H9 (cell line): ENCODE results near the gene WIZ. TPM values are rescaled to one million over a fixed set of nuclear protein-coding genes. Genes with fewer than 3 reads are reported as not detected.
A peak's percentile ranks its signal among the peaks of the same experiment; 100 is the strongest.

Experiments used
- DNase-seq: peaks from one replicate; pipeline ENCODE4 v3.0.0-alpha.2; 2017
- H2AFZ ChIP-seq: one replicate; pipeline ENCODE4 v1.6.1; 2013; ENCODE audit warnings: mild to moderate bottlenecking, low read length, control low read depth, moderate library complexity
- H2AK5ac ChIP-seq: 2 replicates; pipeline ENCODE4 v1.6.1; 2013; ENCODE audit warnings: low read length, control low read depth, mixed read lengths; ENCODE audit not compliant: insufficient read length
- H2BK120ac ChIP-seq: one replicate; pipeline ENCODE4 v1.6.1; 2013; ENCODE audit warnings: low read depth, mild to moderate bottlenecking, low read length, control low read depth, inconsistent platforms; ENCODE audit not compliant: poor library complexity, severe bottlenecking
- H2BK12ac ChIP-seq: 2 replicates; pipeline ENCODE4 v1.6.1; 2013; ENCODE audit warnings: low read length, control low read depth, mixed read lengths, low read depth; ENCODE audit not compliant: insufficient read length
- H2BK15ac ChIP-seq: 2 replicates; pipeline ENCODE4 v1.6.1; 2013; ENCODE audit warnings: low read depth, low read length, control low read depth
- H2BK20ac ChIP-seq: one replicate; pipeline ENCODE4 v1.6.1; 2013; ENCODE audit warnings: low read depth, mild to moderate bottlenecking, low read length, control low read depth, inconsistent platforms; ENCODE audit not compliant: poor library complexity, severe bottlenecking
- H2BK5ac ChIP-seq: 2 replicates; pipeline ENCODE4 v1.6.1; 2013; ENCODE audit warnings: low read length, control low read depth, mixed read lengths; ENCODE audit not compliant: insufficient read length
- H3K14ac ChIP-seq: 2 replicates; pipeline ENCODE4 v1.6.1; 2013; ENCODE audit warnings: low read length, control low read depth; ENCODE audit not compliant: insufficient read depth
- H3K18ac ChIP-seq: 2 replicates; pipeline ENCODE4 v1.6.1; 2013; ENCODE audit warnings: low read depth, mild to moderate bottlenecking, mixed read lengths, low read length, control low read depth; ENCODE audit not compliant: insufficient read length
- H3K23ac ChIP-seq: 2 replicates; pipeline ENCODE4 v1.6.1; 2013; ENCODE audit warnings: low read length, control low read depth, mixed read lengths, low read depth; ENCODE audit not compliant: insufficient read length
- H3K23me2 ChIP-seq: 2 replicates; pipeline ENCODE4 v1.6.1; 2013; ENCODE audit warnings: low read depth, mild to moderate bottlenecking, mixed read lengths, low read length, control low read depth; ENCODE audit not compliant: insufficient read length, poor library complexity, severe bottlenecking
- H3K27ac ChIP-seq: 2 replicates; pipeline ENCODE4 v1.5.1; 2013; ENCODE audit warnings: low read length, control low read depth, mixed read lengths, low read depth; ENCODE audit not compliant: insufficient read length
- H3K27me3 ChIP-seq: 2 replicates; pipeline ENCODE4 v1.6.1; 2013; ENCODE audit warnings: low read length, control low read depth, inconsistent platforms; ENCODE audit not compliant: insufficient read depth
- H3K4ac ChIP-seq: 2 replicates; pipeline ENCODE4 v1.6.1; 2013; ENCODE audit warnings: low read depth, mild to moderate bottlenecking, control low read depth, inconsistent platforms, low read length, moderate library complexity
- H3K4me1 ChIP-seq: 2 replicates; pipeline ENCODE4 v1.6.1; 2013; ENCODE audit warnings: low read length, control low read depth, inconsistent platforms; ENCODE audit not compliant: insufficient read depth
- H3K4me2 ChIP-seq: 2 replicates; pipeline ENCODE4 v1.6.1; 2013; ENCODE audit warnings: low read length, control low read depth, mixed read lengths; ENCODE audit not compliant: insufficient read length, insufficient read depth
- H3K56ac ChIP-seq: 2 replicates; pipeline ENCODE4 v1.6.1; 2013; ENCODE audit warnings: low read depth, mild to moderate bottlenecking, mixed read lengths, low read length, control low read depth; ENCODE audit not compliant: insufficient read length
- H3K79me1 ChIP-seq: 2 replicates; pipeline ENCODE4 v1.6.1; 2013; ENCODE audit warnings: low read depth, mild to moderate bottlenecking, moderate library complexity, low read length, control low read depth, inconsistent platforms; ENCODE audit not compliant: insufficient read depth, poor library complexity, severe bottlenecking
- H3K79me2 ChIP-seq: 2 replicates; pipeline ENCODE4 v1.6.1; 2013; ENCODE audit warnings: low read length, control low read depth, inconsistent platforms; ENCODE audit not compliant: insufficient read depth
- H3K9ac ChIP-seq: 2 replicates; pipeline ENCODE4 v1.6.1; 2013; ENCODE audit warnings: low read length, control low read depth, mixed read lengths; ENCODE audit not compliant: insufficient read length; ENCODE audit errors: extremely low read depth
- H3K9me3 ChIP-seq: one replicate; pipeline ENCODE4 v1.6.1; 2013; ENCODE audit warnings: low read depth, low read length, inconsistent platforms; ENCODE audit not compliant: control insufficient read depth
- H3T11ph ChIP-seq: one replicate; pipeline ENCODE4 v1.6.1; 2013; ENCODE audit warnings: mild to moderate bottlenecking, low read length, control low read depth, inconsistent platforms
- H4K20me1 ChIP-seq: one replicate; pipeline ENCODE4 v1.6.1; 2013; ENCODE audit not compliant: control insufficient read depth, insufficient read length, insufficient read depth
- H4K5ac ChIP-seq: 2 replicates; pipeline ENCODE4 v1.6.1; 2013; ENCODE audit warnings: low read depth, mild to moderate bottlenecking, mixed read lengths, low read length, control low read depth; ENCODE audit not compliant: insufficient read length
- H4K8ac ChIP-seq: replicated peaks from 2 replicates; pipeline ENCODE4 v1.6.1; 2013; ENCODE audit warnings: low read length, control low read depth, mixed read lengths, low read depth; ENCODE audit not compliant: insufficient read length
- H4K91ac ChIP-seq: 2 replicates; pipeline ENCODE4 v1.6.1; 2013; ENCODE audit warnings: low read depth, mild to moderate bottlenecking, moderate library complexity, mixed read lengths, low read length, control low read depth; ENCODE audit not compliant: insufficient read length
- H3K27ac Mint-ChIP-seq, 3 experiments: 2 replicates in 2 of 3; 3 replicates in 1 of 3; pipeline ENCODE4 v1.8.0; 2020 to 2021; ENCODE audit warnings: mixed read lengths in 3 of 3, mild to moderate bottlenecking in 1 of 3, moderate library complexity in 1 of 3
- H3K27me3 Mint-ChIP-seq: 2 replicates; pipeline ENCODE4 v1.8.0; 2021; ENCODE audit warnings: low read depth, mild to moderate bottlenecking, moderate library complexity, mixed read lengths
- H3K36me3 Mint-ChIP-seq, 3 experiments: 2 replicates in 2 of 3; 3 replicates in 1 of 3; pipeline ENCODE4 v1.8.0; 2020 to 2021; ENCODE audit warnings: low read depth in 3 of 3, mixed read lengths in 3 of 3; ENCODE audit not compliant: insufficient read depth in 1 of 3
- H3K4me1 Mint-ChIP-seq, 2 experiments: 2 replicates each; pipeline ENCODE4 v1.8.0; 2020; ENCODE audit warnings: mixed read lengths in 2 of 2
- H3K4me3 Mint-ChIP-seq, 2 experiments: 2 replicates in 1 of 2; 3 replicates in 1 of 2; pipeline ENCODE4 v1.8.0; 2020 to 2021; ENCODE audit warnings: mild to moderate bottlenecking in 2 of 2, mixed read lengths in 2 of 2, moderate library complexity in 1 of 2
- H3K9me3 Mint-ChIP-seq, 2 experiments: 2 replicates in 1 of 2; 3 replicates in 1 of 2; pipeline ENCODE4 v1.8.0; 2020; ENCODE audit warnings: mild to moderate bottlenecking in 2 of 2, mixed read lengths in 2 of 2, moderate library complexity in 1 of 2
- CTCF ChIP-seq: fragments of 200-600 bp; sonication (generic); conservative IDR thresholded peaks from 3 replicates; pipeline ENCODE4 v1.8.0; 2021; ENCODE audit warnings: antibody characterized with exemption, mild to moderate bottlenecking
- WGBS: extraction: QIAGEN DNeasy Blood & Tissue Kit; methylation state at CpG from one replicate; pipeline ENCODE4 v1.1.7; 2013; ENCODE audit warnings: missing lambda C conversion rate, low lambda C conversion rate, mixed read lengths; ENCODE audit not compliant: insufficient read length; ENCODE audit errors: extremely low coverage; 5-methylcytosine and 5-hydroxymethylcytosine counted together
- total RNA-seq: library from RNA; stranded (reverse); gene quantifications from 2 replicates; pipeline ENCODE4 v1.2.1, GENCODE V29; 2021

Gene WIZ
- total RNA-seq, 1 experiment from 2014 or later: 33.3 TPM

GRCh38 chr19:15374796-15375440 lies 74.8 kb downstream of the WIZ start:
- no peak overlapping the region for H3K9ac ChIP-seq
- no peaks in the 10 kb centered on the region for H3K9me3 ChIP-seq
- no peak overlapping the region for H3K56ac ChIP-seq
- Mint-ChIP-seq H3K9me3 (no peaks in the 10 kb centered on the region; a peak in 1 of 5 replicates), H3K27ac (peak overlapping the region in 2 of 3 experiments; percentile 34 to 82; a peak in 4 of 7 replicates), H3K36me3 (peaks cover 33 to 44% (median 38%) of the 10 kb centered on the region in 3 experiments), H3K4me3 (no peak overlapping the region), H3K4me1 (peaks cover 16 to 17% of the 10 kb centered on the region in 2 experiments), H3K27me3 (no peaks in the 10 kb centered on the region; the same call in 1 of the 2 replicates)
- H3K18ac ChIP-seq: no peak overlapping the region
- H3K27ac ChIP-seq: no peak overlapping the region
- no peak overlapping the region for H4K5ac ChIP-seq
- no peak overlapping the region for H2BK20ac ChIP-seq
- TF ChIP-seq CTCF: no peak
- no peak overlapping the region for H2BK120ac ChIP-seq
- no peaks in the 10 kb centered on the region for H3K79me1 ChIP-seq
- no peak overlapping the region for H3T11ph ChIP-seq
- no peak overlapping the region for H2BK5ac ChIP-seq
- H2AK5ac ChIP-seq: no peak overlapping the region
- H2AFZ ChIP-seq: no peak overlapping the region
- H3K79me2 ChIP-seq: peaks cover 33% of the 10 kb centered on the region; the same call in 1 of the 2 replicates
- H2BK12ac ChIP-seq: no peak overlapping the region
- DNase-seq: no peak
- H3K4ac ChIP-seq: no peak overlapping the region
- no peak overlapping the region for H3K14ac ChIP-seq
- H3K23me2 ChIP-seq: peaks cover 5% of the 10 kb centered on the region
- H3K27me3 ChIP-seq: no peaks in the 10 kb centered on the region
- no peak overlapping the region for H3K23ac ChIP-seq
- no peak overlapping the region for H4K91ac ChIP-seq
- no CpG with 5 or more reads among the region's 24 CpGs for WGBS
- no peak overlapping the region for H4K8ac ChIP-seq
- no peak overlapping the region for H3K4me2 ChIP-seq
- no peaks in the 10 kb centered on the region for H4K20me1 ChIP-seq
- H2BK15ac ChIP-seq: no peak overlapping the region
- peaks cover 2% of the 10 kb centered on the region; the same call in 1 of the 2 replicates for H3K4me1 ChIP-seq
